ENCODE data around the gene HAS3.
"Not testable (repeated sequence)": the region's sequence is repeated elsewhere in the genome, so short reads cannot be mapped to it uniquely, and the experiment has no call there.

HAS3 gene

DNA sequence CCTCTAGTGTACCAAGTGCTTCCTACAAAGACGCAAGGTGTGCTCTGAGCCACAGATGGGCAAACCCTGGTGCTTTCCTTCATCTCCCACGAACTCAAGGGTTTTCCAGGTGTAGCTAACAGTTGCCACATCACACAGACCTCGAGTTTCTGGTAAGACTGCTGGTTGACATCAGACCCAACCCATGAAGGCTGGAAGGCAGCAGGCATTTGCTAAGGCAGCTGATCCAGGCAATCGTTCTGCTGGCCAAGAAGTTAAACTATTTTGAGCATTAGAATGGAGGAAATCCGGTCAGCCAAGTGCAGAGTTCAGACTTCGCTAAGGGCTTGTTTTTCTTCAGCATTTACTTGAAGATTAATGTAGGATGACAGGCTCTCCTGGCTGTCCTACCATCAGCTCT lies 11.5 kb downstream of the HAS3 start:
- peaks cover 50% of the 10 kb centered on the region for H3K36me3 ChIP-seq (ENCODE audit: control insufficient read depth, insufficient read depth, low read length)
- no CpG with 5 or more reads among the region's 6 CpGs for WGBS (ENCODE audit: insufficient coverage, insufficient read length)
- H3K4me1 ChIP-seq (ENCODE audit: control insufficient read depth, insufficient read depth, low read length): no peaks in the 10 kb centered on the region
- no peak overlapping the region for H3K4me3 ChIP-seq (ENCODE audit: low read length)
- no peaks in the 10 kb centered on the region for H3K27me3 ChIP-seq (ENCODE audit: control insufficient read depth, insufficient read depth, low read length)
- DNase-seq (ENCODE audit: low read depth, low spot score): no peak
- no peak overlapping the region for H3K27ac ChIP-seq (ENCODE audit: low read length)
- no peaks in the 10 kb centered on the region for H3K9me3 ChIP-seq (ENCODE audit: control insufficient read depth, insufficient read depth, low read length)

DNA sequence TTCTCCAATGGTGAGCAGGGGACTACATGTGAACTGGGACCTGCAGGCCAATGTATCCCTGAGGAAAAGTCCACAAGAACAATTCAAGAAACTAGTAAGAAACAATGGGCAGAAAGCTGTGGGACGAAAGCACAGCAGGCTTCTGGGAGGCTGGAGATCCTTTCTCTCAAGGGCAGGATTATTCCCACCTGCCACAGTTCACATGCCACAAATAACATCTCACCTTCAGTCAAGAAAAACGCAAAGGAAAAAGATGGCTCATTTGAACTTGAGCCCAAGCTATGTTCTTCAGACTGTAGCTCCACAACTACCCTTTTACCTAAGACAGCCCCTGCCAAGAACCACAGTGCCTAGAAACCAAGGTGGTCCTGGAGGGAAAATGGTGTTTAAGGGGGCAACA lies 13.0 kb downstream of the HAS3 start:
- no CpG with 5 or more reads among the region's 2 CpGs for WGBS (ENCODE audit: insufficient coverage, insufficient read length)
- Histone ChIP-seq H3K4me1 (ENCODE audit: control insufficient read depth, insufficient read depth, low read length) (no peaks in the 10 kb centered on the region), H3K4me3 (ENCODE audit: low read length) (no peak overlapping the region), H3K9me3 (ENCODE audit: control insufficient read depth, insufficient read depth, low read length) (no peaks in the 10 kb centered on the region), H3K27me3 (ENCODE audit: control insufficient read depth, insufficient read depth, low read length) (no peaks in the 10 kb centered on the region), H3K27ac (ENCODE audit: low read length) (no peak overlapping the region), H3K36me3 (ENCODE audit: control insufficient read depth, insufficient read depth, low read length) (peaks cover 47% of the 10 kb centered on the region)
- no peak for DNase-seq (ENCODE audit: low read depth, low spot score)

DNA sequence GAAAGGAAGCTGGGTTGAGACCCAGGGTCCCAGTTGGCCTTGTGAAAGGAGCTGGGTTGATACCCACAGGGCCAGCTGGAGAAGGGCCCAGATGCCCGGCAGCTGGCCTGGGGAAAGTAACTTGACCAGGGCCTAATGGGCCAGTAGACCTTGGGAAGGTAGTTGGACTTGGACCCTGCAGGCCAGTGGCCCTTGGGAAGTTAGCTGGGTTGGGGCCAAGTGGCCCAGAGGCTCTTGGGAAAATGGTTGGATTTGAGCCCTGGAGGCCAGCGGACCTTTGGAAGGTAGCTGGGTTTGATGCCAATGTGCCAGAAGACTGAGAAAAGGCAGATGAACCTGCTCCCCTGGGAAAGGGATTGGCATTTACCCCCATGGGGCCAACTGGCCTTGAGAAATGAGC lies 13.5 kb downstream of the HAS3 start:
- no peak for DNase-seq (ENCODE audit: low read depth, low spot score)
- H3K27me3 ChIP-seq (ENCODE audit: control insufficient read depth, insufficient read depth, low read length): no peaks in the 10 kb centered on the region
- no peaks in the 10 kb centered on the region for H3K4me1 ChIP-seq (ENCODE audit: control insufficient read depth, insufficient read depth, low read length)
- peaks cover 42% of the 10 kb centered on the region for H3K36me3 ChIP-seq (ENCODE audit: control insufficient read depth, insufficient read depth, low read length)
- WGBS (ENCODE audit: insufficient coverage, insufficient read length): no CpG with 5 or more reads among the region's 2 CpGs
- no peaks in the 10 kb centered on the region for H3K9me3 ChIP-seq (ENCODE audit: control insufficient read depth, insufficient read depth, low read length)
- no peak overlapping the region for H3K4me3 ChIP-seq (ENCODE audit: low read length)
- H3K27ac ChIP-seq (ENCODE audit: low read length): no peak overlapping the region

DNA sequence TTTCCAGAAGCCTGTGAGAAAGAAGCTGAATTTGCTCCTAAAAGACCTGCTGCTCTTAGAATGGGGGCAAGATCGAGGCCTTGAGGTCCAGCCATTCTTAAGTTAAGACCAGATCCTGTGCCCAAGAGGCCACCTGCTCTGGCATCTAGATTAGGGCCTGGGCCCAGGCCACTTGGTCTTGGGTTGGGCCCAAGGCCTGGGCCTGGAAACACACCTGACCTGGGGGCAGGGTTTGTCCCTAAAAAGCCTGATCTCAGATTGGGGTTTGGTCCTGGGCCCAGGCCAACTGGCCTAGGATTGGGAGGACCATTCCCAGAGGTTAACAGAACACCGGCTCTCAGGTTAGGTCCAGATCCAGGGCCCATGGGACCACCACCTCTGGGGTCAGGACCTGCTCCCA lies 14.1 kb downstream of the HAS3 start:
- no peaks in the 10 kb centered on the region for H3K4me1 ChIP-seq (ENCODE audit: control insufficient read depth, insufficient read depth, low read length)
- WGBS (ENCODE audit: insufficient coverage, insufficient read length): no CpG with 5 or more reads among the region's 2 CpGs
- peaks cover 37% of the 10 kb centered on the region for H3K36me3 ChIP-seq (ENCODE audit: control insufficient read depth, insufficient read depth, low read length)
- H3K27ac ChIP-seq (ENCODE audit: low read length): no peak overlapping the region
- no peaks in the 10 kb centered on the region for H3K27me3 ChIP-seq (ENCODE audit: control insufficient read depth, insufficient read depth, low read length)
- H3K4me3 ChIP-seq (ENCODE audit: low read length): no peak overlapping the region
- no peak for DNase-seq (ENCODE audit: low read depth, low spot score)
- H3K9me3 ChIP-seq (ENCODE audit: control insufficient read depth, insufficient read depth, low read length): no peaks in the 10 kb centered on the region

DNA sequence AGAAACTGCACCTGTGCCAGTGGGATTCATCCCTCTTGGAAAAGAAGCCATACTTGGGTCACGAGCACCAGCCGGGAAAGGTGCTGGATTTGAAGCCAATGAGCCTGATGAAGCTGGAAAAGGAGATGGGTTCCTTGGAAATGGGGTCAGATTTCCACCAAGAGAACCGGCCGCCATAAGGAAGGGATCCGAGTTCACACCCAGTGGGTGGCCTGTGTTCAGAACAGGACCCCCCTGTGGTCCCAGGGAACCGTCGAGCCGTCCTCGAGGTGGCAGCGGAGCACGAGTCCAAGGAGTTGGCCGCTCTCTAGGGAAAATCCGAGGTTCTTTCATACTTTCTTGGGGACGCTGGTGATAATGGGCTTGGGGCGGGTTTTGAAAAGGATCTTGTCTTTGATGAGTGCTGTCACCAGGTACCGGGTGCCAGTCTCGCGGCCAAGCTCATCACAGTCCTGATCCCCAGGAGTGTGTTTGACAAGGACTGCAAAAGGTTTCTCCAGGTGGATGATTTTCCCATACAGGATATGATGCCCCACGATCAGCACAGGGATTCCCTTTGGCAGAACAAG lies 14.7 kb downstream of the HAS3 start:
- no peak for DNase-seq (ENCODE audit: low read depth, low spot score)
- Histone ChIP-seq H3K36me3 (ENCODE audit: control insufficient read depth, insufficient read depth, low read length) (peaks cover 31% of the 10 kb centered on the region), H3K27ac (ENCODE audit: low read length) (no peak overlapping the region), H3K9me3 (ENCODE audit: control insufficient read depth, insufficient read depth, low read length) (no peaks in the 10 kb centered on the region), H3K27me3 (ENCODE audit: control insufficient read depth, insufficient read depth, low read length) (no peaks in the 10 kb centered on the region), H3K4me3 (ENCODE audit: low read length) (no peak overlapping the region), H3K4me1 (ENCODE audit: control insufficient read depth, insufficient read depth, low read length) (no peaks in the 10 kb centered on the region)
- WGBS (ENCODE audit: insufficient coverage, insufficient read length): no CpG with 5 or more reads among the region's 19 CpGs

DNA sequence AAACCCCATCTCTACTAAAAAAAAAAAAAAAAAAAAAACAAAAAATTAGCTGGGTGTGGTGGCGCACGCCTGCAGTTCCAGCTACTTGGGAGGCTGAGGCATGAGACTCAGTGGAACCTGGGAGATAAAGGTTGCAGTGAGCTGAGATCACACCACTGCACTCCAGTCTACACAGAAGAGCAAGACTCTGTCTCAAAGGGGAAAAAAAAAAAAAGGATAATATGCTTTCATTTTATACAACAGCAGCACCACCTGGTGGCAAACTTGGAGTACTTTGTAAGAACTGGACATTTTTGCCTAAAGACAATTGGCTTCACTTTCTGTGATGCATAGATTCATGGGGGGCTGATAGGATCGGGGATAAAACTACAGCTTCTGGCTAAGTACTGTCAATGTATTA lies 18.5 kb downstream of the HAS3 start:
- no peak for DNase-seq (ENCODE audit: low read depth, low spot score)
- Histone ChIP-seq H3K27ac (ENCODE audit: low read length) (no peak overlapping the region), H3K27me3 (ENCODE audit: control insufficient read depth, insufficient read depth, low read length) (no peaks in the 10 kb centered on the region), H3K9me3 (ENCODE audit: control insufficient read depth, insufficient read depth, low read length) (no peaks in the 10 kb centered on the region), H3K4me1 (ENCODE audit: control insufficient read depth, insufficient read depth, low read length) (no peaks in the 10 kb centered on the region), H3K36me3 (ENCODE audit: control insufficient read depth, insufficient read depth, low read length) (peaks cover 9% of the 10 kb centered on the region), H3K4me3 (ENCODE audit: low read length) (no peak overlapping the region)
- WGBS (ENCODE audit: insufficient coverage, insufficient read length): no CpG with 5 or more reads among the region's 3 CpGs

DNA sequence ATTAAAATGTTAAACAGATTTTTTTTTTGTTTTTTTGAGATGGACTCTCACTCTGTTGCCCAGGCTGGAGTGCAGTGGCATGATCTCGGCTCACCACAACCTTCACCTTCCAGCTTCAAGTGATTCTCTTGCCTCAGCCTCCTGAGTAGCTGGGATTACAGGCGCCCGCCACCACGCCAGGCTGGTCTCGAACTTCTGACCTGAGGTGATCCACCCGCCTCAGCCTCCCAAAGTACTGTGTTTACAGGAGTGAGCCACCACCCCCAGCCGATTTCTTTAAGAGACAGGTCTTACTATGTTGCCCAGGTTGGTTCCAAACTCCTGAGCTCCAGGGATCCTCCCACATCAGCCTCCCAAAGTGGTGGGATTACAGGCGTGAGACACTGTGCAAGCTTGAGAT lies 19.0 kb downstream of the HAS3 start:
- H3K36me3 ChIP-seq (ENCODE audit: control insufficient read depth, insufficient read depth, low read length); H3K9me3 ChIP-seq (ENCODE audit: control insufficient read depth, insufficient read depth, low read length); H3K4me1 ChIP-seq (ENCODE audit: control insufficient read depth, insufficient read depth, low read length); H3K27ac ChIP-seq (ENCODE audit: low read length); DNase-seq (ENCODE audit: low read depth, low spot score); H3K27me3 ChIP-seq (ENCODE audit: control insufficient read depth, insufficient read depth, low read length); H3K4me3 ChIP-seq (ENCODE audit: low read length): not testable (repeated sequence)
- no CpG with 5 or more reads among the region's 8 CpGs for WGBS (ENCODE audit: insufficient coverage, insufficient read length)

DNA sequence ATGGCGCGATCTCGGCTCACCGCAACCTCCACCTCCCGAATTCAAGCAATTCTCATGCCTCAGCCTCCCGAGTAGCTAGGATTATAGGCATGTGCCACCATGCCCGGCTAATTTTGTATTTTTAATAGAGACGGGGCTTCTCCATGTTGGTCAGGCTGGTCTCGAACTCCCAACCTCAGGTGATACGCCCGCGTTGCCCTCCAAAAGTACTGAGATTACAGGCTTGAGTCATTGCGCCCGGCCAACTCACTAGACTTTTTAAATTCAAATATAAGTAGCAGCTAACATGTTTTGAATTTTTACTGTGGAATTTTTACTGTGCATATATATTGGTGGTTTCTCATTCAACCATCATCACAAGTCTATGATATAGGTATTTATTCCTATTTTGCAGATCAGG lies 19.5 kb downstream of the HAS3 start:
- not testable (repeated sequence) for H3K4me1 ChIP-seq (ENCODE audit: control insufficient read depth, insufficient read depth, low read length); H3K4me3 ChIP-seq (ENCODE audit: low read length); H3K27me3 ChIP-seq (ENCODE audit: control insufficient read depth, insufficient read depth, low read length); H3K36me3 ChIP-seq (ENCODE audit: control insufficient read depth, insufficient read depth, low read length); H3K9me3 ChIP-seq (ENCODE audit: control insufficient read depth, insufficient read depth, low read length); H3K27ac ChIP-seq (ENCODE audit: low read length); DNase-seq (ENCODE audit: low read depth, low spot score)
- WGBS (ENCODE audit: insufficient coverage, insufficient read length): no CpG with 5 or more reads among the region's 14 CpGs

DNA sequence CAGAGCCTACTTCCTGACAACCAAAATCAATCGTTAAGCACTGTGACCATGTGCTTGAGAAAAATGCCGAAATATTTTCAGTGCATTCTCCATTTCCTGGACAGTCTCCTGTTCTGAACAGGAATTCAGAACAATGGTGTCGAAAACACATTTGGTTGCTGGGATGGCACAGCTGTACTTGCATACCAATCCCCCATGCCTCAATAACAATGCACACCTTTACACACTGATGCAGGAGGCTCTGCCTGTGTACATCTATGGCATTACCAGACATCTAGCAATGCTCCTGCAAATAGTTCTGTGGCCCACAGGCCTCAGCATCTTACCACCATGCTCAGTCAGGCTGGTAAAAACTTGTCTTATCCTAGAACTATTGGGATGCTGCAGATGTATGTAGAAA lies 20.8 kb downstream of the HAS3 start:
- WGBS (ENCODE audit: insufficient coverage, insufficient read length): no CpG with 5 or more reads among the region's 3 CpGs
- Histone ChIP-seq H3K27ac (ENCODE audit: low read length) (no peak overlapping the region), H3K27me3 (ENCODE audit: control insufficient read depth, insufficient read depth, low read length) (no peaks in the 10 kb centered on the region), H3K9me3 (ENCODE audit: control insufficient read depth, insufficient read depth, low read length) (no peaks in the 10 kb centered on the region), H3K36me3 (ENCODE audit: control insufficient read depth, insufficient read depth, low read length) (no peaks in the 10 kb centered on the region), H3K4me1 (ENCODE audit: control insufficient read depth, insufficient read depth, low read length) (no peaks in the 10 kb centered on the region), H3K4me3 (ENCODE audit: low read length) (no peak overlapping the region)
- DNase-seq (ENCODE audit: low read depth, low spot score): no peak

DNA sequence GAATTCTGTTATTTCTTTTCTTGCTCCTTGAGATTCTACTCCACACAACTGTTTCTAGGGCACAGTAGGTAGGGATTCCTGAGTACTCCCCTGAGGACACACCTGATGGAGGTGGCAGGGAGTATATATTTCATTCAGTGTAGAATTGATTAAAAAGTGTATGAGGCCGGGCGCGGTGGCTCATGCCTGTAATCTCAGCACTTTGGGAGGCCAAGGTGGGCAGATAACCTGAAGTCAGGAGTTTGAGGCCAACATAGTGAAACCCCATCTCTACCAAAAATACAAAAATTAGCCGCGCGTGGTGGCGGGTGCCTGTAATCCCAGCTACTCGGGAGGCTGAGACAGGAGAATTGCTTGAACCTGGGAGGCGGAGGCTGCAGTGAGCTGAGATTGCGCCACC lies 21.3 kb downstream of the HAS3 start:
- WGBS (ENCODE audit: insufficient coverage, insufficient read length): no CpG with 5 or more reads among the region's 10 CpGs
- not testable (repeated sequence) for H3K27me3 ChIP-seq (ENCODE audit: control insufficient read depth, insufficient read depth, low read length); H3K4me3 ChIP-seq (ENCODE audit: low read length); H3K27ac ChIP-seq (ENCODE audit: low read length); H3K4me1 ChIP-seq (ENCODE audit: control insufficient read depth, insufficient read depth, low read length); H3K9me3 ChIP-seq (ENCODE audit: control insufficient read depth, insufficient read depth, low read length); DNase-seq (ENCODE audit: low read depth, low spot score); H3K36me3 ChIP-seq (ENCODE audit: control insufficient read depth, insufficient read depth, low read length)

DNA sequence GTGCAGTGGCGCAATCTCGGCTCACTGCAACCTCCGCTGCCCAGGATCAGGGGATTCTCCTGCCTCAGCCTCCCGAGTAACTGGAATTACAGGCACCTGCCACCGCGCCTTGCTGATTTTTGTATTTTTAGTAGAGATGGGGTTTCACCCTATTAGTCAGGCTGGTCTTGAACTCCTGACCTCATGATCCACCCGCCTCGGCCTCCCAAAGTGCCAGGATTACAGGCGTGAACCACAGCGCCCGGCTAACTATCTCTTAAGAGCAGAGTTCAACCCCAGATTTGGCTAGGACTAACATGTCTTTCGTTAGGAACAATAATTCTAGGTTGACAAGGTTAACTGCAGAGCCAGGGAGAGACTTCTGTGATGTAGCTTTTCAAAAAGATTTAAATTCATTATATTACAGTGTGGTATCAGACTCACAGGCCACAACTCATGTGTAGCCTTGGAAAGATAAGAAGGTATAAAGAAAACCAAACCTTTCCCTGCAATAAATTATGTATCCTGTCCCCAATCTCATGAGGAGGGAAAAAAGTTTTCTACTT lies 22.6 kb downstream of the HAS3 start:
- H3K36me3 ChIP-seq (ENCODE audit: control insufficient read depth, insufficient read depth, low read length): no peaks in the 10 kb centered on the region
- H3K27ac ChIP-seq (ENCODE audit: low read length): no peak overlapping the region
- WGBS (ENCODE audit: insufficient coverage, insufficient read length): no CpG with 5 or more reads among the region's 12 CpGs

More for the DNA sequence above, 22.6 kb downstream of the HAS3 start:
- DNase-seq (ENCODE audit: low read depth, low spot score): no peak
- Histone ChIP-seq H3K27me3 (ENCODE audit: control insufficient read depth, insufficient read depth, low read length) (no peaks in the 10 kb centered on the region), H3K4me3 (ENCODE audit: low read length) (no peak overlapping the region), H3K4me1 (ENCODE audit: control insufficient read depth, insufficient read depth, low read length) (no peaks in the 10 kb centered on the region), H3K9me3 (ENCODE audit: control insufficient read depth, insufficient read depth, low read length) (no peaks in the 10 kb centered on the region)
